Measurements from ENCODE around the gene TFR2.

GRCh38 chr7:100671353-100672327 lies 30.3 kb upstream of the TFR2 start:
- TF ChIP-seq CTCF (IDR thresholded peaks at IDR 0.05) = no peak
- no peak for TF ChIP-seq EP300 (IDR thresholded peaks at IDR 0.05)
- no peak for TF ChIP-seq POLR2A (IDR thresholded peaks at IDR 0.05)
